HEK293 (cell line): ENCODE results near the gene PLXNA3.

Source experiments
- CTCF ChIA-PET: fragments of 350-600 bp; formaldehyde crosslinking; extraction: SDS; loops from one replicate; lab custom pipeline; 2021; ENCODE audit warnings: antibody characterized with exemption; lab: Yijun Ruan, JAX
- POLR2A ChIA-PET: fragments of 300-600 bp; formaldehyde crosslinking; extraction: SDS; loops from one replicate; lab custom pipeline; 2020; ENCODE audit warnings: antibody characterized with exemption, inconsistent platforms; lab: Yijun Ruan, JAX
- H3K27ac ChIP-seq: fragments of 200-500 bp; sonication (Bioruptor generic); 2 replicates; pipeline ENCODE4 v1.5.1; 2014; ENCODE audit warnings: low read depth, low read length, control low read depth, inconsistent platforms; ENCODE audit errors: extremely low read depth
- H3K36me3 ChIP-seq, 2 experiments: fragments of 200-500 bp in 1 of 2; sonication (Bioruptor generic) in 1 of 2; 1 replicate in 1 of 2; 2 replicates in 1 of 2; pipeline ENCODE4 v1.5.1; 2014 to 2017; ENCODE audit warnings: inconsistent platforms in 2 of 2, low read length in 2 of 2; ENCODE audit not compliant: control insufficient read depth in 2 of 2, insufficient read depth in 1 of 2
- H3K4me1 ChIP-seq: fragments of 200-500 bp; sonication (Bioruptor generic); 2 replicates; pipeline ENCODE4 v1.5.1; 2014; ENCODE audit warnings: mild to moderate bottlenecking, low read length, inconsistent platforms; ENCODE audit not compliant: control insufficient read depth, insufficient read depth
- H3K4me3 ChIP-seq: 2 replicates; pipeline ENCODE4 v1.5.1; 2011; ENCODE audit warnings: low read depth, mild to moderate bottlenecking, control low read depth, low read length, moderate library complexity
- H3K9me3 ChIP-seq: fragments of 200-500 bp; sonication (Bioruptor generic); 2 replicates; pipeline ENCODE4 v1.5.1; 2014; ENCODE audit warnings: low read depth, low read length, inconsistent platforms; ENCODE audit not compliant: control insufficient read depth, insufficient read depth
- KLF16 ChIP-seq: fragments of 450-650 bp; formaldehyde crosslinking; IDR thresholded peaks from 2 replicates; pipeline ENCODE4 v1.5.1; 2017; ENCODE audit warnings: missing biosample characterization, missing genetic modification characterization
- KLF7 ChIP-seq: fragments of 450-650 bp; formaldehyde crosslinking; IDR thresholded peaks from 2 replicates; pipeline ENCODE4 v1.5.1; 2016; ENCODE audit warnings: missing biosample characterization, missing genetic modification characterization, borderline replicate concordance
- PRDM1 ChIP-seq: fragments of 450-650 bp; formaldehyde crosslinking; IDR thresholded peaks from 2 replicates; pipeline ENCODE4; 2016; ENCODE audit warnings: missing biosample characterization, missing genetic modification characterization
- RBAK ChIP-seq: fragments of 450-650 bp; formaldehyde crosslinking; IDR thresholded peaks from 2 replicates; pipeline ENCODE4 v1.5.1; 2016; ENCODE audit warnings: missing biosample characterization, missing genetic modification characterization
- SCRT1 ChIP-seq: fragments of 450-650 bp; formaldehyde crosslinking; IDR thresholded peaks from 2 replicates; pipeline ENCODE4 v1.5.1; 2016; ENCODE audit warnings: missing biosample characterization, missing genetic modification characterization, borderline replicate concordance
- TCF7L2 ChIP-seq: IDR thresholded peaks from 2 replicates; pipeline ENCODE4 v1.6.1; 2011; ENCODE audit warnings: low read depth, mild to moderate bottlenecking, inconsistent platforms, low read length, moderate library complexity, borderline replicate concordance
- ZBTB20 ChIP-seq: fragments of 450-650 bp; formaldehyde crosslinking; IDR thresholded peaks from 2 replicates; pipeline ENCODE4 v1.5.1; 2016; ENCODE audit warnings: missing biosample characterization, missing genetic modification characterization
- ZBTB21 ChIP-seq: fragments of 450-650 bp; formaldehyde crosslinking; IDR thresholded peaks from 2 replicates; pipeline ENCODE4 v1.5.1; 2017; ENCODE audit warnings: missing biosample characterization, missing genetic modification characterization
- ZEB2 ChIP-seq: fragments of 450-650 bp; formaldehyde crosslinking; IDR thresholded peaks from 2 replicates; pipeline ENCODE4 v1.5.1; 2016; ENCODE audit warnings: missing biosample characterization, missing genetic modification characterization
- ZFP69B ChIP-seq: fragments of 450-650 bp; formaldehyde crosslinking; IDR thresholded peaks from 2 replicates; pipeline ENCODE4 v1.5.1; 2016; ENCODE audit warnings: missing biosample characterization, missing genetic modification characterization
- ZNF416 ChIP-seq: fragments of 450-650 bp; formaldehyde crosslinking; IDR thresholded peaks from 2 replicates; pipeline ENCODE4 v1.5.1; 2016; ENCODE audit warnings: missing biosample characterization, missing genetic modification characterization
- ZNF521 ChIP-seq: fragments of 450-650 bp; formaldehyde crosslinking; IDR thresholded peaks from 2 replicates; pipeline ENCODE4 v1.5.1; 2017; ENCODE audit warnings: missing biosample characterization, mild to moderate bottlenecking, missing genetic modification characterization
- ZNF777 ChIP-seq: fragments of 450-650 bp; formaldehyde crosslinking; IDR thresholded peaks from 2 replicates; pipeline ENCODE4 v1.5.1; 2017; ENCODE audit warnings: missing biosample characterization, missing genetic modification characterization, borderline replicate concordance
- TF ChIP-seq, protein P1 (sequence below): fragments of 450-650 bp; formaldehyde crosslinking; IDR thresholded peaks from 2 replicates; pipeline ENCODE4 v1.5.1; 2016; ENCODE audit warnings: missing biosample characterization, missing genetic modification characterization
- TF ChIP-seq, protein P2 (sequence below): fragments of 450-650 bp; formaldehyde crosslinking; IDR thresholded peaks from 2 replicates; pipeline ENCODE4 v1.5.1; 2016; ENCODE audit warnings: missing biosample characterization, missing genetic modification characterization
- TF ChIP-seq, protein P3 (sequence below): fragments of 450-650 bp; formaldehyde crosslinking; optimal IDR thresholded peaks from 2 replicates; pipeline ENCODE3; 2016; ENCODE audit warnings: missing biosample characterization, mild to moderate bottlenecking, missing genetic modification characterization
- TF ChIP-seq, protein P4 (sequence below): fragments of 450-650 bp; formaldehyde crosslinking; IDR thresholded peaks from 2 replicates; pipeline ENCODE4 v1.5.1; 2016; ENCODE audit warnings: missing biosample characterization, missing genetic modification characterization
- TF ChIP-seq, protein P5 (sequence below): fragments of 450-650 bp; formaldehyde crosslinking; IDR thresholded peaks from 2 replicates; pipeline ENCODE4 v1.5.1; 2017; ENCODE audit warnings: missing biosample characterization, missing genetic modification characterization

Gene PLXNA3

DNA sequence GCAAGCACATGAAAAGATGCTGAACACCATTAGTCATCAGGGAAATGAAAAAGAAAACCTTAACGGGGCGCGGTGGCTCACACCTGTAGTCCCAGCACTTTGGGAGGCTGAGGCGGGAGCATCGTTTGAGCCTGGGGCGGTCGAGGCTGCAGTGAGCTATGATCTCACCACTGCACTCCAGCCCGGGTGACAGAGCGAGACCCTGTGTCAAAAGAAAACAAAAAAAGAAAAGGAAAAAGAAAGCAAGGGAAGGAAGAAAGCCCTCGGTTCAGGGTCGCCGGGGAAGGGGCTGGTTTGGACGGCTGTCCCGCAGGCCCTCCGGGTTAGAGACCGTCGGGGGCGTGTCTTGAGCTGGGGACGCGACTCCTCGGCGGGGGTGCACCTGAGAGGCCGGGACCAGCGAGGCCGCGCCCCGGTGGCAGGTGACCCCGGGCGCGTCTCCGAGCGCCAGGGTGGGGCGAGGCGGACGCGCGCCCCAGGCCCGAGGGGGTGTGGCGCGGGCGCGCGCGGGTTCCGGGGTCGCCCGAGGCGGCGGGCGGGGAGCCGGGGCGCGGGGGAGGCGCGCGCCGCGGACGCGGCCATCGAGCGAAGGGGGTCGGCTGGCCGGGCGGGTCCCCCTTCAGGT lies 478 bp upstream of the PLXNA3 start (continued):
- TF ChIP-seq, protein P1, sequence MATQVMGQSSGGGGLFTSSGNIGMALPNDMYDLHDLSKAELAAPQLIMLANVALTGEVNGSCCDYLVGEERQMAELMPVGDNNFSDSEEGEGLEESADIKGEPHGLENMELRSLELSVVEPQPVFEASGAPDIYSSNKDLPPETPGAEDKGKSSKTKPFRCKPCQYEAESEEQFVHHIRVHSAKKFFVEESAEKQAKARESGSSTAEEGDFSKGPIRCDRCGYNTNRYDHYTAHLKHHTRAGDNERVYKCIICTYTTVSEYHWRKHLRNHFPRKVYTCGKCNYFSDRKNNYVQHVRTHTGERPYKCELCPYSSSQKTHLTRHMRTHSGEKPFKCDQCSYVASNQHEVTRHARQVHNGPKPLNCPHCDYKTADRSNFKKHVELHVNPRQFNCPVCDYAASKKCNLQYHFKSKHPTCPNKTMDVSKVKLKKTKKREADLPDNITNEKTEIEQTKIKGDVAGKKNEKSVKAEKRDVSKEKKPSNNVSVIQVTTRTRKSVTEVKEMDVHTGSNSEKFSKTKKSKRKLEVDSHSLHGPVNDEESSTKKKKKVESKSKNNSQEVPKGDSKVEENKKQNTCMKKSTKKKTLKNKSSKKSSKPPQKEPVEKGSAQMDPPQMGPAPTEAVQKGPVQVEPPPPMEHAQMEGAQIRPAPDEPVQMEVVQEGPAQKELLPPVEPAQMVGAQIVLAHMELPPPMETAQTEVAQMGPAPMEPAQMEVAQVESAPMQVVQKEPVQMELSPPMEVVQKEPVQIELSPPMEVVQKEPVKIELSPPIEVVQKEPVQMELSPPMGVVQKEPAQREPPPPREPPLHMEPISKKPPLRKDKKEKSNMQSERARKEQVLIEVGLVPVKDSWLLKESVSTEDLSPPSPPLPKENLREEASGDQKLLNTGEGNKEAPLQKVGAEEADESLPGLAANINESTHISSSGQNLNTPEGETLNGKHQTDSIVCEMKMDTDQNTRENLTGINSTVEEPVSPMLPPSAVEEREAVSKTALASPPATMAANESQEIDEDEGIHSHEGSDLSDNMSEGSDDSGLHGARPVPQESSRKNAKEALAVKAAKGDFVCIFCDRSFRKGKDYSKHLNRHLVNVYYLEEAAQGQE: no peak
- TF ChIP-seq ZEB2 (tag by site-specific recombination) (0 out of 2 replicates have a peak, but pooled peaks have one; percentile 65), KLF16 (no peak), ZBTB21 (tag by site-specific recombination) (0 out of 2 replicates have a peak, but pooled peaks have one; percentile 27), KLF7 (tag by site-specific recombination) (peak; percentile 34; the same call in 1 of the 2 replicates), ZNF521 (no peak), TCF7L2 (no peak), PRDM1 (tag by site-specific recombination) (peak; percentile 95), ZNF777 (peak; percentile 37; the same call in 1 of the 2 replicates), ZFP69B (tag by site-specific recombination) (0 out of 2 replicates have a peak, but pooled peaks have one; percentile 22), ZBTB20 (tag by site-specific recombination) (peak; percentile 17; the same call in 1 of the 2 replicates)
- TF ChIP-seq, protein P2, sequence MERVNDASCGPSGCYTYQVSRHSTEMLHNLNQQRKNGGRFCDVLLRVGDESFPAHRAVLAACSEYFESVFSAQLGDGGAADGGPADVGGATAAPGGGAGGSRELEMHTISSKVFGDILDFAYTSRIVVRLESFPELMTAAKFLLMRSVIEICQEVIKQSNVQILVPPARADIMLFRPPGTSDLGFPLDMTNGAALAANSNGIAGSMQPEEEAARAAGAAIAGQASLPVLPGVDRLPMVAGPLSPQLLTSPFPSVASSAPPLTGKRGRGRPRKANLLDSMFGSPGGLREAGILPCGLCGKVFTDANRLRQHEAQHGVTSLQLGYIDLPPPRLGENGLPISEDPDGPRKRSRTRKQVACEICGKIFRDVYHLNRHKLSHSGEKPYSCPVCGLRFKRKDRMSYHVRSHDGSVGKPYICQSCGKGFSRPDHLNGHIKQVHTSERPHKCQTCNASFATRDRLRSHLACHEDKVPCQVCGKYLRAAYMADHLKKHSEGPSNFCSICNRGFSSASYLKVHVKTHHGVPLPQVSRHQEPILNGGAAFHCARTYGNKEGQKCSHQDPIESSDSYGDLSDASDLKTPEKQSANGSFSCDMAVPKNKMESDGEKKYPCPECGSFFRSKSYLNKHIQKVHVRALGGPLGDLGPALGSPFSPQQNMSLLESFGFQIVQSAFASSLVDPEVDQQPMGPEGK (tag by site-specific recombination): peak; percentile 77
- TF ChIP-seq, protein P3, sequence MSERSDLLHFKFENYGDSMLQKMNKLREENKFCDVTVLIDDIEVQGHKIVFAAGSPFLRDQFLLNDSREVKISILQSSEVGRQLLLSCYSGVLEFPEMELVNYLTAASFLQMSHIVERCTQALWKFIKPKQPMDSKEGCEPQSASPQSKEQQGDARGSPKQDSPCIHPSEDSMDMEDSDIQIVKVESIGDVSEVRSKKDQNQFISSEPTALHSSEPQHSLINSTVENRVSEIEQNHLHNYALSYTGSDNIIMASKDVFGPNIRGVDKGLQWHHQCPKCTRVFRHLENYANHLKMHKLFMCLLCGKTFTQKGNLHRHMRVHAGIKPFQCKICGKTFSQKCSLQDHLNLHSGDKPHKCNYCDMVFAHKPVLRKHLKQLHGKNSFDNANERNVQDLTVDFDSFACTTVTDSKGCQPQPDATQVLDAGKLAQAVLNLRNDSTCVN (tag by site-specific recombination): peak; percentile 66
- TF ChIP-seq, protein P4, sequence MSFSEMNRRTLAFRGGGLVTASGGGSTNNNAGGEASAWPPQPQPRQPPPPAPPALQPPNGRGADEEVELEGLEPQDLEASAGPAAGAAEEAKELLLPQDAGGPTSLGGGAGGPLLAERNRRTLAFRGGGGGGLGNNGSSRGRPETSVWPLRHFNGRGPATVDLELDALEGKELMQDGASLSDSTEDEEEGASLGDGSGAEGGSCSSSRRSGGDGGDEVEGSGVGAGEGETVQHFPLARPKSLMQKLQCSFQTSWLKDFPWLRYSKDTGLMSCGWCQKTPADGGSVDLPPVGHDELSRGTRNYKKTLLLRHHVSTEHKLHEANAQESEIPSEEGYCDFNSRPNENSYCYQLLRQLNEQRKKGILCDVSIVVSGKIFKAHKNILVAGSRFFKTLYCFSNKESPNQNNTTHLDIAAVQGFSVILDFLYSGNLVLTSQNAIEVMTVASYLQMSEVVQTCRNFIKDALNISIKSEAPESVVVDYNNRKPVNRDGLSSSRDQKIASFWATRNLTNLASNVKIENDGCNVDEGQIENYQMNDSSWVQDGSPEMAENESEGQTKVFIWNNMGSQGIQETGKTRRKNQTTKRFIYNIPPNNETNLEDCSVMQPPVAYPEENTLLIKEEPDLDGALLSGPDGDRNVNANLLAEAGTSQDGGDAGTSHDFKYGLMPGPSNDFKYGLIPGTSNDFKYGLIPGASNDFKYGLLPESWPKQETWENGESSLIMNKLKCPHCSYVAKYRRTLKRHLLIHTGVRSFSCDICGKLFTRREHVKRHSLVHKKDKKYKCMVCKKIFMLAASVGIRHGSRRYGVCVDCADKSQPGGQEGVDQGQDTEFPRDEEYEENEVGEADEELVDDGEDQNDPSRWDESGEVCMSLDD (tag by site-specific recombination): peak; percentile 63; the same call in 1 of the 2 replicates
- TF ChIP-seq, all 188 proteins: peak for 23

DNA sequence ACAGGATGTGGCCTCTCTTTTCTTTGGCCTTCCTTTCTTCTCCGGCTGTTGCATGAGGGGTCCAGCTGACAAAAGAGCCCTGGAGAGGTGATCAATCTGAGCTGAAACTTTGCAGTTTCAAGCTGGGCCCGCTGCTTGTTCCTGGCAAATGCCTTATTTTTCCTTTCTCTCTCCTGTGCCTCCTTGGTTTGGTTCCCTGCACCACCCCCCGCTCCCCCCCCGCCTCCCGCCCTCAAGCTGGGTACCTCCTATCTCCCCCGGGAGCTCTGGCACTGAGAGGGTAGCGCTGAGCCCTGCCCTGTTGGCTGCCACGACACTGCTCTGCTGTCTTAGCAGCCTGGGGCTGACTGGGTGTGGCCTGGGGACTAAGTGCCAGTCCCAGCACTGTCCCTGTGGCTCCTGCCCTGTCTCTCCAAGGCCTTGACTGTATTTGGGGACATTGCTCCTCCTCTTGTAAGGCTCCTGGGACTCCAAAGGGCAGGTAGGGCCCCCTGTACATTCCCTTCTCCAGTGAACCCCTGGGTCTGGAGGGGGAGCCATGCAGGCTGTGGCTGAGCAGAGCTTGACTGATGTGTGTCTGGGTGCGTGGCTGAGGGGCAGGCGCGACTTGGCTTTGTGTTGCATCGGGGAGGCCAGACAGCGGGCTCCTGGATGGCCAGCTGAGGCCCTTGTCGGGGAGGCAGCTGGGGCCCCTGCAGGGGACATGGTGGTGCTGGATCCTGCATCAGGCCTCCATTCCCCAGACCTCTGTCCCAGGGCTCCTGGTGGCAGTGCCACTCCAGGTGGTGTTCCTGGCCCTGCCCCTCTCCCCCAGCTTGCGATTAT lies 1.1 kb downstream of the PLXNA3 start:
- Histone ChIP-seq H3K9me3 (no peaks in the 10 kb centered on the region), H3K4me1 (no peaks in the 10 kb centered on the region), H3K27ac (0 out of 2 replicates have a peak overlapping the region, but pooled peaks have one; percentile 75), H3K4me3 (peak overlapping the region; percentile 70), H3K36me3 (peaks cover 0 to 39% of the 10 kb centered on the region in 2 experiments; a peak in 2 of 3 replicates)
- CTCF ChIA-PET: interaction anchor here (0.8 kb wide), 1 partner anchor 141 kb away, joined by 5 read pairs; no protein-coding TSS in a partner anchor
- POLR2A ChIA-PET: interaction anchor here (0.6 to 2.8 kb wide), 16 partner anchors 9 to 89 kb away, joined by 3 to 15 read pairs (median 4); partner anchors contain the start of genes LAGE3, RPL10, SLC10A3 and UBL4A
- TF ChIP-seq ZNF416 (tag by site-specific recombination) (no peak), SCRT1 (tag by site-specific recombination) (0 out of 2 replicates have a peak, but pooled peaks have one; percentile 1), RBAK (no peak), ZBTB20 (tag by site-specific recombination) (peak; percentile 34; the same call in 1 of the 2 replicates)
- TF ChIP-seq, protein P2 (tag by site-specific recombination): 0 out of 2 replicates have a peak, but pooled peaks have one; percentile 2
- TF ChIP-seq, protein P5, sequence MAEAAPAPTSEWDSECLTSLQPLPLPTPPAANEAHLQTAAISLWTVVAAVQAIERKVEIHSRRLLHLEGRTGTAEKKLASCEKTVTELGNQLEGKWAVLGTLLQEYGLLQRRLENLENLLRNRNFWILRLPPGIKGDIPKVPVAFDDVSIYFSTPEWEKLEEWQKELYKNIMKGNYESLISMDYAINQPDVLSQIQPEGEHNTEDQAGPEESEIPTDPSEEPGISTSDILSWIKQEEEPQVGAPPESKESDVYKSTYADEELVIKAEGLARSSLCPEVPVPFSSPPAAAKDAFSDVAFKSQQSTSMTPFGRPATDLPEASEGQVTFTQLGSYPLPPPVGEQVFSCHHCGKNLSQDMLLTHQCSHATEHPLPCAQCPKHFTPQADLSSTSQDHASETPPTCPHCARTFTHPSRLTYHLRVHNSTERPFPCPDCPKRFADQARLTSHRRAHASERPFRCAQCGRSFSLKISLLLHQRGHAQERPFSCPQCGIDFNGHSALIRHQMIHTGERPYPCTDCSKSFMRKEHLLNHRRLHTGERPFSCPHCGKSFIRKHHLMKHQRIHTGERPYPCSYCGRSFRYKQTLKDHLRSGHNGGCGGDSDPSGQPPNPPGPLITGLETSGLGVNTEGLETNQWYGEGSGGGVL (tag by site-specific recombination): peak; percentile 44
